Measurements from ENCODE around the gene CEP89. TPM values are rescaled to one million over a fixed set of nuclear protein-coding genes. Genes with fewer than 3 reads are reported as not detected.
"Not testable (repeated sequence)": the region's sequence is repeated elsewhere in the genome, so short reads cannot be mapped to it uniquely, and the experiment has no call there.

CEP89 gene
- total RNA-seq, 1 experiment from 2014 or later = 39.9 TPM

- intact Hi-C loops (cut with micrococcal nuclease; ENCODE audit: unreplicated experiment) = no loop called here
- H3K9me3 ChIP-seq (ENCODE audit: control insufficient read depth, insufficient read depth, low read depth, low read length) = no peaks in the 10 kb centered on the region
- POLR2A ChIA-PET = interaction anchor here (0.6 kb wide), 1 partner anchor 14 kb away, joined by 3 read pairs; no protein-coding TSS in a partner anchor
- H3K4me1 ChIP-seq (ENCODE audit: control insufficient read depth, insufficient read depth, low read length) = no peaks in the 10 kb centered on the region
- CTCF ChIA-PET = no interaction called here
- ATAC-seq (no peak), DNase-seq (ENCODE audit: low read depth, low spot score) (no peak)
- in situ Hi-C loops (cut with HindIII; ENCODE audit: low pct_unique_long_range_greater_than_20kb, low sequenced_read_pairs) = no loop called here
- BruUV-seq (replicated peaks) = no TSS peak
- no peaks in the 10 kb centered on the region for H3K36me3 ChIP-seq (ENCODE audit: control insufficient read depth, insufficient read depth, low read length)
- H3K4me3 ChIP-seq (ENCODE audit: low read depth in 2 of 2, low read length in 2 of 2) = no peak overlapping the region
- H3K27ac ChIP-seq (ENCODE audit: low read length) = no peak overlapping the region
- TF ChIP-seq SIN3A (IDR thresholded peaks at IDR 0.05; ENCODE audit: borderline replicate concordance, insufficient read depth, low read depth, low read length) (no peak), POLR2AphosphoS5 (IDR thresholded peaks at IDR 0.05; ENCODE audit: low read depth, low read length) (no peak)
- H3K27me3 ChIP-seq (ENCODE audit: control insufficient read depth, insufficient read depth, low read length) = no peaks in the 10 kb centered on the region
These were observed 119.5 kb downstream of the CEP89 start for GRCh38 chr19:32852216-32852615.

GRCh38 chr19:32848035-32848434 is 123.7 kb downstream of the CEP89 start:
- POLR2A ChIA-PET; H3K9me3 ChIP-seq (ENCODE audit: control insufficient read depth, insufficient read depth, low read depth, low read length); H3K36me3 ChIP-seq (ENCODE audit: control insufficient read depth, insufficient read depth, low read length); DNase-seq (ENCODE audit: low read depth, low spot score); H3K4me1 ChIP-seq (ENCODE audit: control insufficient read depth, insufficient read depth, low read length); in situ Hi-C loops (cut with HindIII; ENCODE audit: low pct_unique_long_range_greater_than_20kb, low sequenced_read_pairs); BruUV-seq (replicated peaks); CTCF ChIA-PET; ATAC-seq; H3K27me3 ChIP-seq (ENCODE audit: control insufficient read depth, insufficient read depth, low read length); H3K27ac ChIP-seq (ENCODE audit: low read length); H3K4me3 ChIP-seq (ENCODE audit: low read depth in 2 of 2, low read length in 2 of 2): not testable (repeated sequence)
- intact Hi-C loops (cut with micrococcal nuclease; ENCODE audit: unreplicated experiment) = loop anchor here (10.0 kb wide), 1 partner anchor 1687 kb away; no protein-coding TSS in a partner anchor

DNA sequence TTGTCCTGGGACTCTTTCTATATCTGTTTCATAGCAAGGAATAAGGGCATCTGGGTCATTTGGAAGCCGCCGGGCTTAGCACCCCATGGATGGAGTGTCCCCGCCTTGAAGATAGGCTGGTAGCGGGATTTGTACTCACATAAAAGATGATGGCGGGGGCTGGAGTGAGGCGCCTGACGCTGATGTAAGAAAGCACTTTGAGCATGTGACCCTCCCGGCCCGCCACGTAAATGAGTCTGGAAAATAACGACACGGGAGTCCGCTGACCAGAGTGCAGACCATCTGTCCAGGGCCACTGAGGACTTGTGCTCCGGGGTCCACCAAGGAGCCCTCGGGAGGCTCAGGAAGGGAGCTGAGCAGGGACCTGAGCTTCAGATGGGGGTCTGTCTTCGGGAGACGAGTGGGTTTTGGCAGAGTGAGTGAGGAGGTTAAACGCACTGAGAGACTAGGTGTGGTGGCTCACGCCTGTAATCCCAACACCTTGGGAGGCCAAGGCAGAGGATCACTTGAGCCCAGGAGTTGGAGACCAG is 128.0 kb downstream of the CEP89 start:
- no TSS peak for BruUV-seq (replicated peaks)
- TF ChIP-seq REST (IDR thresholded peaks at IDR 0.05; ENCODE audit: insufficient read depth in 1 of 2, low read depth in 2 of 2, low read length in 1 of 2) = no peak
- no peak for TF ChIP-seq POLR2AphosphoS5 (IDR thresholded peaks at IDR 0.05; ENCODE audit: low read depth, low read length)
- no peak for TF ChIP-seq SIN3A (IDR thresholded peaks at IDR 0.05; ENCODE audit: borderline replicate concordance, insufficient read depth, low read depth, low read length)
- TF ChIP-seq TCF7L2 (IDR thresholded peaks at IDR 0.05; ENCODE audit: low read depth, low read length) = no peak
- TF ChIP-seq, protein P1, sequence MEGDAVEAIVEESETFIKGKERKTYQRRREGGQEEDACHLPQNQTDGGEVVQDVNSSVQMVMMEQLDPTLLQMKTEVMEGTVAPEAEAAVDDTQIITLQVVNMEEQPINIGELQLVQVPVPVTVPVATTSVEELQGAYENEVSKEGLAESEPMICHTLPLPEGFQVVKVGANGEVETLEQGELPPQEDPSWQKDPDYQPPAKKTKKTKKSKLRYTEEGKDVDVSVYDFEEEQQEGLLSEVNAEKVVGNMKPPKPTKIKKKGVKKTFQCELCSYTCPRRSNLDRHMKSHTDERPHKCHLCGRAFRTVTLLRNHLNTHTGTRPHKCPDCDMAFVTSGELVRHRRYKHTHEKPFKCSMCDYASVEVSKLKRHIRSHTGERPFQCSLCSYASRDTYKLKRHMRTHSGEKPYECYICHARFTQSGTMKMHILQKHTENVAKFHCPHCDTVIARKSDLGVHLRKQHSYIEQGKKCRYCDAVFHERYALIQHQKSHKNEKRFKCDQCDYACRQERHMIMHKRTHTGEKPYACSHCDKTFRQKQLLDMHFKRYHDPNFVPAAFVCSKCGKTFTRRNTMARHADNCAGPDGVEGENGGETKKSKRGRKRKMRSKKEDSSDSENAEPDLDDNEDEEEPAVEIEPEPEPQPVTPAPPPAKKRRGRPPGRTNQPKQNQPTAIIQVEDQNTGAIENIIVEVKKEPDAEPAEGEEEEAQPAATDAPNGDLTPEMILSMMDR (IDR thresholded peaks at IDR 0.05) = no peak
- no peak overlapping the region for H3K4me3 ChIP-seq (ENCODE audit: low read depth in 2 of 2, low read length in 2 of 2)
- ATAC-seq (no peak), DNase-seq (ENCODE audit: low read depth, low spot score) (no peak)
- no peaks in the 10 kb centered on the region for H3K36me3 ChIP-seq (ENCODE audit: control insufficient read depth, insufficient read depth, low read length)
- H3K27ac ChIP-seq (ENCODE audit: low read length) = no peak overlapping the region
- no peaks in the 10 kb centered on the region for H3K4me1 ChIP-seq (ENCODE audit: control insufficient read depth, insufficient read depth, low read length)
- ChIA-PET CTCF (no interaction called here), POLR2A (no interaction called here)
- in situ Hi-C loops (cut with HindIII; ENCODE audit: low pct_unique_long_range_greater_than_20kb, low sequenced_read_pairs) = no loop called here
- H3K27me3 ChIP-seq (ENCODE audit: control insufficient read depth, insufficient read depth, low read length) = no peaks in the 10 kb centered on the region
- no peaks in the 10 kb centered on the region for H3K9me3 ChIP-seq (ENCODE audit: control insufficient read depth, insufficient read depth, low read depth, low read length)
- intact Hi-C loops (cut with micrococcal nuclease; ENCODE audit: unreplicated experiment) = loop anchor here (10.0 kb wide), 1 partner anchor 1691 kb away; no protein-coding TSS in a partner anchor
